AG09319 (cell line): ENCODE data around the gene KLRF1.

Experiments
- DNase-seq: peaks from one replicate; pipeline ENCODE4 v3.0.0-alpha.2; 2010; ENCODE audit warnings: low read depth; ENCODE audit errors: extremely low read depth
- CTCF ChIP-seq: IDR thresholded peaks from 2 replicates; pipeline ENCODE4 v1.5.1; 2011; ENCODE audit warnings: low read depth, mild to moderate bottlenecking, inconsistent platforms, low read length, moderate library complexity

KLRF1 gene

GRCh38 chr12:9881988-9882387, 54.7 kb downstream of the KLRF1 start:
- TF ChIP-seq CTCF = no peak
- no peak for DNase-seq

- TF ChIP-seq CTCF = no peak
- DNase-seq = no peak
Observed at GRCh38 chr12:9883175-9883574, 55.9 kb downstream of the KLRF1 start.

DNA sequence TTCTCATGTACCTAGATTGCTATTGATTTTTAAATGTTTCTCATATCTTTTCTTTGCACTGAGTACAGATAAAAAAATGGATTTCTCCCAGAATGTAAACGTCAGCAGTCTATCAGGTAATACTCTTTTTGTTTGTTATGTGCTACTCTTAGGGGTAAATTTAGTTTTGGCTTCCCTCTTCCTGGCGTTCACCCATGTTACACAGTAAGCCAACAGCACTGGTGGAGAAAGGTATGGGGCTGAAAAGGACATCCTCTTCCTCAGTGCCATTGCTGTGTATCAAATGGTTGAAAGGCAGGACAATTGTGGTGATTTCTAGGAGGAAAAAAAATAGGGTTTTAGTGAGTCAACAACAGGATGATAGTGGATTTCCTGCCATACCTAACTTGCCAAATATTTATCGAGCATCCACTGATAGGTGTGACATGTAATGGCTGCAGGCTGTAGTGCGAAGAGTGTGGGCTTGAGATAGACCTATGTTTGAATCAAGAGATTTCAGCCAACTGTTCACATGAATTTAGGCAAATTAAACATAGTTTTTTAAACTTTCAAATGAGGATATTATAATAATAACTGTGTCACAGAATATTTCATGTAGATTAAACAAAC, 61.5 kb downstream of the KLRF1 start:
- DNase-seq = no peak
- TF ChIP-seq CTCF = no peak
